K562 (cell line): ENCODE data around the gene PUSL1. TPM values are rescaled to one million over a fixed set of nuclear protein-coding genes. Genes with fewer than 3 reads are reported as not detected.

Experiments used
- ADNP ChIP-seq: fragments of 200-800 bp; sonication (Bioruptor generic); IDR thresholded peaks from 2 replicates; pipeline ENCODE4 v1.6.1; 2016; ENCODE audit warnings: missing genetic modification characterization, missing compliant biosample characterization
- ATF7 ChIP-seq: fragments of 450-650 bp; IDR thresholded peaks from 2 replicates; pipeline ENCODE4 v1.7.1; 2014; ENCODE audit warnings: mild to moderate bottlenecking, moderate library complexity
- BCL6 ChIP-seq: fragments of 250-450 bp; sonication (Bioruptor Pico); IDR thresholded peaks from 2 replicates; pipeline ENCODE4 v1.4.0; 2020
- CREM ChIP-seq: IDR thresholded peaks from 2 replicates; pipeline ENCODE4 v1.6.1; 2014; ENCODE audit warnings: antibody characterized with exemption, low read depth
- ETV1 ChIP-seq: fragments of 450-650 bp; conservative IDR thresholded peaks from 2 replicates; pipeline ENCODE4 v1.6.1; 2016; ENCODE audit warnings: missing genetic modification characterization, control low read depth, low read depth, missing compliant biosample characterization
- EWSR1 ChIP-seq: fragments of 450-650 bp; IDR thresholded peaks from 2 replicates; pipeline ENCODE4 v1.6.1; 2018; ENCODE audit warnings: borderline replicate concordance, mild to moderate bottlenecking, low read depth, moderate library complexity; ENCODE audit not compliant: partially characterized antibody
- HDAC6 ChIP-seq: IDR thresholded peaks from 2 replicates; pipeline ENCODE4 v1.6.1; 2012; ENCODE audit warnings: low read depth, mild to moderate bottlenecking, control low read depth, inconsistent platforms, low read length, moderate library complexity
- HEY1 ChIP-seq: fragments of 250-450 bp; sonication (Bioruptor Pico); IDR thresholded peaks from 2 replicates; pipeline ENCODE4 v1.5.0; 2020; ENCODE audit warnings: mild to moderate bottlenecking, moderate library complexity, borderline replicate concordance
- KDM5B ChIP-seq: fragments of 200-600 bp; sonication (generic); IDR thresholded peaks from 2 replicates; pipeline ENCODE4 v1.6.1; 2012; ENCODE audit warnings: low read depth, mild to moderate bottlenecking, moderate library complexity, low read length, control low read depth, inconsistent platforms; ENCODE audit not compliant: insufficient replicate concordance
- MAX ChIP-seq: sonication (generic); formaldehyde crosslinking; IDR thresholded peaks from 2 replicates; pipeline ENCODE4 v1.9.0; 2022; ENCODE audit warnings: mild to moderate bottlenecking, missing genetic modification reagents
- POLR2A ChIP-seq: fragments of 450-650 bp; conservative IDR thresholded peaks from 2 replicates; pipeline ENCODE4 v1.6.1; 2016
- PURB ChIP-seq: sonication (generic); formaldehyde crosslinking; IDR thresholded peaks from 2 replicates; pipeline ENCODE4 v1.9.0; 2021; ENCODE audit warnings: low read depth, mild to moderate bottlenecking, missing genetic modification reagents
- RB1 ChIP-seq: fragments of 450-650 bp; IDR thresholded peaks from 2 replicates; pipeline ENCODE4 v1.6.1; 2017; ENCODE audit warnings: low read depth, mild to moderate bottlenecking
- SMARCA4 ChIP-seq: fragments of 450-650 bp; IDR thresholded peaks from 2 replicates; pipeline ENCODE4 v1.6.1; 2016
- SMARCE1 ChIP-seq: fragments of 450-650 bp; IDR thresholded peaks from 2 replicates; pipeline ENCODE4 v1.7.1; 2016; ENCODE audit warnings: mild to moderate bottlenecking
- SRSF3 ChIP-seq: fragments of 200-400 bp; formaldehyde crosslinking; IDR thresholded peaks from 2 replicates; pipeline ENCODE4 v1.6.1; 2016; ENCODE audit warnings: mild to moderate bottlenecking, low read length, moderate library complexity; ENCODE audit not compliant: insufficient read depth
- TCFL5 ChIP-seq: fragments of 250-450 bp; sonication (Bioruptor Pico); conservative IDR thresholded peaks from 2 replicates; pipeline ENCODE4 v1.6.1; 2021; ENCODE audit warnings: mild to moderate bottlenecking, moderate library complexity, matching md5 sums
- TEAD1 ChIP-seq, 2 experiments: fragments of 450-650 bp in 1 of 2; sonication (generic) in 1 of 2; formaldehyde crosslinking; IDR thresholded peaks; 2 replicates each; pipeline versions ENCODE4 v1.4.0 to v1.8.0; 2020 to 2022; ENCODE audit warnings: mild to moderate bottlenecking in 2 of 2, missing genetic modification reagents in 1 of 2
- TEAD2 ChIP-seq: fragments of 450-650 bp; IDR thresholded peaks from 2 replicates; pipeline ENCODE4 v1.6.1; 2016; ENCODE audit warnings: missing genetic modification characterization, control low read depth, missing compliant biosample characterization
- TSC22D4 ChIP-seq: fragments of 450-650 bp; IDR thresholded peaks from 2 replicates; pipeline ENCODE4 v1.6.1; 2016; ENCODE audit warnings: missing genetic modification characterization, missing biosample characterization, control low read depth
- YY1 ChIP-seq, 3 experiments: IDR thresholded peaks; 2 replicates each; pipeline ENCODE4 v1.6.1; 2011; ENCODE audit warnings: low read length in 2 of 3, mild to moderate bottlenecking in 2 of 3, moderate library complexity in 2 of 3, borderline replicate concordance in 1 of 3, control low read depth in 1 of 3, low read depth in 1 of 3; ENCODE audit not compliant: insufficient read depth in 3 of 3, insufficient replicate concordance in 2 of 3, control insufficient read depth in 1 of 3, insufficient read length in 1 of 3; ENCODE audit errors: extremely low read depth in 1 of 3
- ZBTB17 ChIP-seq: fragments of 450-650 bp; formaldehyde crosslinking; IDR thresholded peaks from 2 replicates; pipeline ENCODE4 v1.4.0; 2020; ENCODE audit warnings: mild to moderate bottlenecking
- ZNF124 ChIP-seq: sonication (generic); formaldehyde crosslinking; IDR thresholded peaks from 2 replicates; pipeline ENCODE4 v1.8.1; 2022; ENCODE audit warnings: missing genetic modification reagents
- ZNF232 ChIP-seq: sonication (generic); formaldehyde crosslinking; IDR thresholded peaks from 2 replicates; pipeline ENCODE4 v1.8.0; 2022; ENCODE audit warnings: mild to moderate bottlenecking, missing genetic modification reagents
- ZSCAN29 ChIP-seq: fragments of 450-650 bp; IDR thresholded peaks from 2 replicates; pipeline ENCODE4 v1.6.1; 2017
- polyA plus RNA-seq, 8 experiments: library from polyadenylated mRNA; depleted of rRNA in 4 of 8; stranded (reverse) in 5 of 8; unstranded in 3 of 8; fragments of >200 nt; fragmentation: Nextera tagmentation in 2 of 8; fragmentation: Illumina TruSeq in 1 of 8; extraction: Ambion mirVana in 2 of 8; extraction: Trizol in 1 of 8; gene quantifications; 2 replicates each; pipeline versions ENCODE4 v1.2.1 to v1.2.3, GENCODE V29; 2011 to 2014; ENCODE audit warnings: inconsistent platforms in 1 of 8, missing spikeins in 1 of 8
- total RNA-seq, 7 experiments: library from RNA; depleted of rRNA in 6 of 7; stranded (reverse); fragments of >200 nt in 6 of 7; fragmentation: Illumina TruSeq in 2 of 7; extraction: Trizol in 2 of 7; gene quantifications; 2 replicates each; pipeline versions ENCODE4 v1.2.1 to v1.2.3, GENCODE V29; 2011 to 2021; ENCODE audit warnings: low replicate concordance in 1 of 7
- TF ChIP-seq, protein P1 (sequence below): fragments of 450-650 bp; IDR thresholded peaks from 2 replicates; pipeline ENCODE4 v1.7.1; 2018; ENCODE audit warnings: mild to moderate bottlenecking, low read depth; ENCODE audit not compliant: partially characterized antibody

PUSL1 gene
- total and polyA plus RNA-seq, 9 of the 15 experiments (the other 6 are each of a cell fraction or from before 2014, with no cell fraction given) = 0.62 to 86.9 (median 13.6) TPM

DNA sequence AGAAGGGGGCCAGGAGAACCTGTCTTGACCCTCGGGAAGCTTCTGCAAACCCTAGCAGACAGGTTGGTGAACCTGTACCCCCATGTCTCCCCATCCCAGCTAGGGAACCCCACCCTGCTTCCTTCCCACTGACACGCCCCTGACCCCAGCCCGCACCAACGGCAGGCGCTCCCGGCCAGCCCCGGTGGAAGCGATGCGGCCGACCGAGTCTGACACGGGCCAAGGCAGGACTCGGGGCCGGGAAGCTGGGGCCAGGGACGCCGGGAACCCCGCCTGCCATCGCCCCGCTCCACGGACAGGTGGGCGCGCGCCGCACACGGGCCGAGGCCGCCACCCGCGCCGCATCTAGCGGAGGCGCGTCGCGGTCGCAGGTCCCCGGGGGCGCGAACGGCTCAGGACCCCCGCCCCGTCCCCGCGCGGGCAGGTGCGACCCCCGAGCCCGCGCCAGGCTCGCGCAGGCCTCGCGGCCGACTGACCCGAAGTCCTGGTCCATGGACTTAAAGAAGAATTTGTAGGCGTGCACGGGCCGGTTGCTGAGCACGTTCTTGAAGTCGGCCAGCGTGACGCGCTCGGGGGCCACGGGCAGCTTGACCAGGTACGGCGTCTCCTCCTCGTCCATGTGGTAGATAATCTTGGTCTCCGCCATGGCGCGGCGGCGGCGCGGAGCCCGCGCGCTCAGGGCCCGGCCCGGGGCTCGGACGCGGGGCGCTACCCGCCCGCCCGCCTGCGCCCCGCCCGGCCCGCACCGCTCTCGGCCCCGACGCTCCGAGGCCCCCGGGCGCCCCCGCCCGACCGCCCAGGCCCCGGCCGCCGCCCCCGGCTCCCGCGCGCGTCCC, 40.2 kb downstream of the PUSL1 start (continued):
- no peak for TF ChIP-seq ZNF232 (CRISPR knock-in tag)
- TF ChIP-seq SMARCA4 = no peak
- no peak for TF ChIP-seq ZNF124 (CRISPR knock-in tag)
- no peak for TF ChIP-seq HEY1
- no peak for TF ChIP-seq ETV1 (tag)
- peak; percentile 36; the same call in 1 of the 2 replicates for TF ChIP-seq CREM
- TF ChIP-seq ZSCAN29 = no peak
- TF ChIP-seq EWSR1 = no peak
- TF ChIP-seq TCFL5 = no peak
- TF ChIP-seq, protein P1, sequence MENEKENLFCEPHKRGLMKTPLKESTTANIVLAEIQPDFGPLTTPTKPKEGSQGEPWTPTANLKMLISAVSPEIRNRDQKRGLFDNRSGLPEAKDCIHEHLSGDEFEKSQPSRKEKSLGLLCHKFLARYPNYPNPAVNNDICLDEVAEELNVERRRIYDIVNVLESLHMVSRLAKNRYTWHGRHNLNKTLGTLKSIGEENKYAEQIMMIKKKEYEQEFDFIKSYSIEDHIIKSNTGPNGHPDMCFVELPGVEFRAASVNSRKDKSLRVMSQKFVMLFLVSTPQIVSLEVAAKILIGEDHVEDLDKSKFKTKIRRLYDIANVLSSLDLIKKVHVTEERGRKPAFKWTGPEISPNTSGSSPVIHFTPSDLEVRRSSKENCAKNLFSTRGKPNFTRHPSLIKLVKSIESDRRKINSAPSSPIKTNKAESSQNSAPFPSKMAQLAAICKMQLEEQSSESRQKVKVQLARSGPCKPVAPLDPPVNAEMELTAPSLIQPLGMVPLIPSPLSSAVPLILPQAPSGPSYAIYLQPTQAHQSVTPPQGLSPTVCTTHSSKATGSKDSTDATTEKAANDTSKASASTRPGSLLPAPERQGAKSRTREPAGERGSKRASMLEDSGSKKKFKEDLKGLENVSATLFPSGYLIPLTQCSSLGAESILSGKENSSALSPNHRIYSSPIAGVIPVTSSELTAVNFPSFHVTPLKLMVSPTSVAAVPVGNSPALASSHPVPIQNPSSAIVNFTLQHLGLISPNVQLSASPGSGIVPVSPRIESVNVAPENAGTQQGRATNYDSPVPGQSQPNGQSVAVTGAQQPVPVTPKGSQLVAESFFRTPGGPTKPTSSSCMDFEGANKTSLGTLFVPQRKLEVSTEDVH = no peak
- no peak for TF ChIP-seq MAX (CRISPR knock-in tag)
- TF ChIP-seq TEAD2 (tag) = no peak
- no peak for TF ChIP-seq PURB (CRISPR knock-in tag)
- TF ChIP-seq YY1 (IDR thresholded peaks at IDR 0.05; ENCODE audit: borderline replicate concordance in 1 of 3, control insufficient read depth in 1 of 3, extremely low read depth in 1 of 3, insufficient read depth in 3 of 3, insufficient read length in 1 of 3, insufficient replicate concordance in 2 of 3, low read depth in 1 of 3, low read length in 2 of 3) = peak in 1 of 3 experiments; percentile 53
- no peak for TF ChIP-seq HDAC6
- 0 out of 2 replicates have a peak, but pooled peaks have one; percentile 2 for TF ChIP-seq POLR2A
- TF ChIP-seq TEAD1 (CRISPR knock-in tag; IDR thresholded peaks at IDR 0.05) = no peak
- TF ChIP-seq SRSF3 = no peak
- TF ChIP-seq BCL6 (CRISPR knock-in tag) = no peak
- no peak for TF ChIP-seq TSC22D4 (tag)
- peak; percentile 24; the same call in 1 of the 2 replicates for TF ChIP-seq ATF7
- no peak for TF ChIP-seq ADNP (tag)
- TF ChIP-seq RB1 = peak; percentile 43; the same call in 1 of the 2 replicates
- TF ChIP-seq KDM5B = peak; percentile 11
- TF ChIP-seq SMARCE1 = no peak
- no peak for TF ChIP-seq ZBTB17 (CRISPR knock-in tag)
